GM12865 (cell line): Measurements from ENCODE around the gene CACNA2D1.

Source experiments
- DNase-seq: peaks from one replicate; pipeline ENCODE4 v3.0.0; 2010; ENCODE audit warnings: low read depth
- H3K4me3 ChIP-seq: 2 replicates; pipeline ENCODE4 v1.5.1; 2011; ENCODE audit warnings: mild to moderate bottlenecking, low read depth, low read length, control low read depth
- CTCF ChIP-seq: IDR thresholded peaks from 2 replicates; pipeline ENCODE4 v1.5.1; 2011; ENCODE audit warnings: low read length, control low read depth, low read depth, inconsistent platforms; ENCODE audit not compliant: insufficient read depth; ENCODE audit errors: missing control alignments

The CACNA2D1 gene

DNA sequence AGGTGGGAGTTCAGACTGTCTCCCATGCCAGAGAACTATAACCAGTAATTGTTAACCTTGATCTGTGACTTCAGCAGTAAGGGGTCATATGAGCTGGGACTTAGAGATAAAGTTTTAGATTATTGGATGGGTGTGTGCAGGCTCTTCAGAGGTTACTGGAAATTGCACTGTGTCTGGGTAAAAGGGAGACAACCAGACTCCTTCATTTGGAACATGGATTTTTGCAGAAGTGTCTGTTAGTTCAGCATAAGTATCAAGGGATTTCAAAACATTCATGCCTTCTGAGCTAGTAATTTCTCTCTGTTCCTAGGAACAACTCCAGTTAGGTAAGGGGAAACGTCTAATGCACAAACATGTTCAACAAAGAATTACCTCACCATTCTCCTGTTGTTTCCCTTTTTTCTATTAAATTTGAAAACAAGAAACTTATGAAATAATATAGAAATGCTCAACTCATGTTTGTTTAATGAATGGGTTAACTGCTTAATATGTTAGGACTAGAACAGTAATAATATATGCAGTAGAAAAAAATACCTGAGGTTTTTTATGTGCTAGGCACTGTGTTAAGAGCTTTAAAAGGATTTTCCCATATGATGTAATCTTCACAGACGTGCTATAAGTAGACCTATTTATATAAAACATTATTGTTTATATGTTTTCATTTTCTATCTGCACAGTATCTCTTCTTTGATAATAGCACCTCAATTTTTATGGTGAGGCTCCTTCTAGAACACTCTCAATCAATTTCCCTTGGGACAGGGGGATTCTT is 233.0 kb downstream of the CACNA2D1 start:
- no peak for DNase-seq
- H3K4me3 ChIP-seq = no peak overlapping the region
- TF ChIP-seq CTCF = no peak

DNA sequence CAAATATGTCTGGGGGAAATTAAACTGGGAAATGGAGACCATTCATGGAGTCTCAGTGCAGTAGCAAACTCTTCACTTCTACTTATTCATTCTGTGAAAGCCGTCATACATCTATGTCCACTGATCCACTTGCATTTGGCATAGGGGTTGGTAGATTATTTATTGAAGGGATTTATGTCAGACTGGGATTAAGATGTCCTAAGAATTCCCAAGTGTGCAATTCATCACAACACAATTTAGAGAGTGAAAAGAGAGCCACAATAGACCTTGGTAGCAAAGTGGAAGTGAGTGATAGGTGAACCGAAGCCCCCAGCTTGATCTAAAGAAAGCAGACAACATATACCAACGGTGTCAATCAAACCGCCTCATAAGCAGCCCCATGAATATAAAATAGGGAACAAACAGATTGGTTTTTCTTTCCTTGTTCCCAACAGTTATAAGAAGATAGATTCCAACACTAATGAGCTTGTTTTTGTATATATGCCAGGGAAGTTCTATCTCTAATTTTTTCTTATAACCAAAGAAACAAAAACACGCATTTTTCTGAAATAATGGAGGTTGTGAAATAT is 234.3 kb downstream of the CACNA2D1 start:
- no peak for DNase-seq
- no peak overlapping the region for H3K4me3 ChIP-seq
- TF ChIP-seq CTCF = no peak

GRCh38 chr7:82204694-82205093 is 238.9 kb downstream of the CACNA2D1 start:
- no peak for TF ChIP-seq CTCF
- H3K4me3 ChIP-seq = no peak overlapping the region
- DNase-seq = no peak

- H3K4me3 ChIP-seq = no peak overlapping the region
- no peak for DNase-seq
- no peak for TF ChIP-seq CTCF
Measured at GRCh38 chr7:82202965-82203364, 240.6 kb downstream of the CACNA2D1 start.

DNA sequence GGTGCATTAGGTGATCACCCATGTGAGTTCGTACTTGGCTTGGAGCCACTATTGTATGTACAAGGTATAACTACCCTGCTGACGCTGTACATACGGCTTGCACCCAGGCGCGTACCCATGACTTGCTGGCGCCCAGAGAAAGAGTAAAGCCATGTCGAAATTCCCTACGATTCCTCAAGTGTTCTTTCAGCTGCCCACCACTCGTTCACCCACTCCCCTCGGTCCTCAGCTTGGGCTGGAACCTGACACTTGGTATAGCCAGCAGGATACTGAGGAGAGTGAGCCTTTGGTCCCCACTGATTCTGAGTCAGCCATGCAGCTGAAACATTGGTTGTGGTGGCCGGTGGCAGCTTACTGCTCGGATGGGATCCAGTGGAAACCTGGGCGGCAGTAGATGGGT is 241.5 kb downstream of the CACNA2D1 start:
- no peak overlapping the region for H3K4me3 ChIP-seq
- DNase-seq = no peak
- TF ChIP-seq CTCF = no peak

GRCh38 chr7:82200601-82201000 is 243.0 kb downstream of the CACNA2D1 start:
- TF ChIP-seq CTCF = no peak
- no peak for DNase-seq
- H3K4me3 ChIP-seq = no peak overlapping the region
